NCI-H2227 (cell line): ENCODE data around the gene MAU2.

ENCODE experiments used
- DNase-seq: peaks from one replicate; lab custom pipeline; 2025; ENCODE audit not compliant: unreplicated experiment; lab: John Stamatoyannopoulos, UW

Gene MAU2

GRCh38 chr19:19305066-19305465, 15.6 kb upstream of the MAU2 start:
- DNase-seq = no peak

GRCh38 chr19:19305696-19306095, 14.9 kb upstream of the MAU2 start:
- DNase-seq = no peak

DNA sequence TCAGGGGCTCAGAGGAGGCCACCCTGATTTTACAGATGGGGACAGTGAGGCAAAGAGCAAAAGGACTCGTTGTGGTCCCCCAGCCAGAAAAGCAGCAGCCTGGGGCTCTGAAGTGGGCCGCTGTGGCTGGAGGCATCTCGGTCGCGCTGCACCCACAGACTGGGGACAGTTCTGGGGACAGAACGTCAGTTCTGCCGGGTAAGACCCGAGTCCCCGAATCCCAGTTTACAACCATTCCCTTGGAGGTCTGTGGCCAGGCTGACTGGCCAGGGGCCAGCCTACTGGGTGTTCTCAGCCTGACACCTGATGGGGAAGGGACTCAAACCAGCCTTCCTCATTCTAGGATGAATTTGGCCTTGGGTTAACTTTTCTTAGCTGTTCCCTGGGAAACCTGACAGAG, 14.4 kb upstream of the MAU2 start:
- DNase-seq = no peak

DNA sequence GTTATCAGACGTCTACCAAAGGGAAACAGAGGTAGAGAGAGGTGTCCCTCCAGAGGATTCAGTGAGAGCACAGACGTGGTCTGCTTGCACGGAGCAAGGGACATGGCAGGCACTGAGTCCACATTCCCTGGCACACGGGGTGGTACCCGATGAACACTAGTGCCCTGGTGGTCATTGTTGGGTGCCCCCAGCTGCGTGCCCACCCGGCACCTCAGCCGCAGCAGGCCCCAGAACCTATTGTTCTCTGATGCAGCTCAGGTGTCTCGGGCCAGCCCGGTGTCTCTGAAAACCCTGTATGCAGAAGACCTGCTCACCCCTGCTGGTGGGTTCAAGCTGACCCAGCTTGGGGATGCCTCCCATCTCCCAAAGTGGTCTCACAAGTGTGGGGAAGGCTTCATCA, 12.3 kb upstream of the MAU2 start:
- no peak for DNase-seq

GRCh38 chr19:19315444-19315843, 5.2 kb upstream of the MAU2 start:
- DNase-seq = no peak

DNA sequence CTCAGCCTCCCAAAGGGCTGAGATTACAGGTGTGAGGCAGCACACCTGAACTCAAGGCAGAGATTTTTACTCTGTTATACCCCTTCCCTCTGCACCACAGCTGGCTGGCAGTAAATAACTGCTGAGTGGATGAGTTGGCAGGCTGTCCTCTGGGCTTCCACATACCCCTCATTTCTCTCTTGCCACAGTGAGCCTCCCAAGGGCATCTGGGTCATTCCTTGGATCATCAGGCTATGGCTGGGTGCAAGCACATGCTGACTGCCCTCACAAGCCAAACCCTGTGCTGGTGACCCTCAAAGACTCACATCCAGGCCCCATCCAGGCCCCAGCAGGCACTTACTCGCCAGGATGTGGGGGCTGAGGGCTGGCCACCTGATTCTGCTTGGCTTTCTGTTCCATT, 4.5 kb upstream of the MAU2 start:
- DNase-seq = no peak

DNA sequence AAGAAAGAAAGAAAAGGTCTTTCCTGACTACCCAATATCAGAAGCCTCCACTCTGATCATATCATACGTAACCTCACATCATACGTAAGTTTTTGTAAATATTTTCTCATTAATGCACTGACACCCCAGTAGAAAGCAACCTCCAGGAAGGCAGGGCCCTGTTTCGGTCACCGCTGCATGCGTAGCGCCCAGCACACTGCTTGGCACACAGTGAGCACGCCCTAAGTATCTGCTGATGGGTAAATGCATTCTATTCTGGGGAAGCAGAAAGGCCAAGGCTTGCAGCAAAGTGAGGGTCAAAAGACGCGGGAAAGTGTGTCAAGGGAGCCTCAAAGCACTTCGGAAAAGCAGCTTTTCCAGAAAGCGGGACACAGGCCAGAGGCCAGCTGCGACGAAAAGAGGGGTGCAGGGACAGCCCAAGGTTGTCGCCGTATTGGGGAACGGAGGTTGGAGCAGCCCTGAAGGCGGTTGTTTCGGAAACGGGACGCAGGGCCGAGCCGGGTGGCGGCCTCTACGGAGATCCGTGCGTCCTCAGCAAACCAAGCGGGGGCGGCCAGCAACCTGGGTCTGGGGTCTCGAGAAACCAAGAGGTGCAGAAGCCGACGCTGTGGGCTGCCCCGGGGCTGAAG, 783 bp upstream of the MAU2 start:
- no peak for DNase-seq

DNA sequence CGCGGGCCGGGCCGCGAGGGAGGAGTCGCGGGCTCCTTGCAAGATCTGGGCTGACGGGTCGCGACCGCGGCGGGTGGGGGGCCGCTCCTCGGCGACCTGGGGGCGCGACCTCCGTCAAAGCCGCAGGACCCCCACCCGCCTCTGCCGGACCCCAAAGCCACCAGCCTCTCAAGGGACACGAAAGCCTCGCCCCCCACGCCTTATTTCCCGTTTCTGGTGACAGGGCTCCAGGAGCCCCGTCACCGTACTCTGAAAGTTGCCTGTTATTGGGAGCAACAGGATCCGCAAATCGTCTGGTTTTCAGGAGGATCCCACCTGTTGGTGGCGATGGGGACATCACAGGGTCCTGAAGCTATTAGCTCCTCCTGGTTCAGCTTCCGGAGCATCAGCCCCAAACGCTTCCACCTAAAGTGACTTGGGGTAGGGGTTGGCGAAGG, 530 bp downstream of the MAU2 start:
- peak; percentile 15 for DNase-seq

GRCh38 chr19:19324059-19324770, 3.6 kb downstream of the MAU2 start:
- DNase-seq = no peak

DNA sequence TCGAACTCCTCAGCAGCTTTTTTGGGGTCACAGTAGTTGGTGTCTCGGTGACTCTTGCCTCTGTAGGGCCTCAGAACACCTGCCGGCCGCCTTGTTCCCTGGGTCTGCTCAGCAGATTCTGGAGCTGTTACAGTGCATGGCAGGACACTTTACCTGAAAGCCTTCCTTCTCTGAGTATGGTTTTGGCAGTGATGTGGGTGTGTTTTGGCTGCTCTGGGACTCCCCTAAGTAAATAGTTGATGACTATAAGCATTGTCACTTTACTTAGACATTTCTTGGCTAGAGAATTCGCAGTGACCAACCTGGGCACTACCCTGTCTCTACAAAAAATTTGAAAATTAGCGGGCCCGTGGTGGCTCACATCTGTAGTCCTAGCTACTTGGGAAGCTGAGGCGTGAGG, 7.0 kb downstream of the MAU2 start:
- DNase-seq = no peak

DNA sequence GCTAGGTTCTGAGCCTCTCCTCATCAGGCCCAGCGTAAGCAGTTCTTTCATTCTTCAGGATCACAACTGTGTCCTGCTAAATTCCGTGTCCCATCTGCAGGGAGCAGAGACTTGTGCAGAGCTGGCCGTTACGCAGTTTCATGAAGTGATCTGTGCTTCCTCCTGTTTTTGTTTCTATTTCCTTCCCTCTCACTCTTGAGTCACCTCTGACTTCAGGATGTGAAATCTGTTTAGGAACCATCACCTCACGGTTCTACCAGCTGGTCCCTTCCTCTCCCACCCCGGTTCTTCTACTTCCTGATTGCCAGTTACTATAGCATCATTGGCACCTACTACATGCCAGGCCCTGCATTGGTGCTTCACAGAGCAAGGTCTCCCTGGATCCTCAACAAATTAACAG, 8.5 kb downstream of the MAU2 start:
- no peak for DNase-seq

DNA sequence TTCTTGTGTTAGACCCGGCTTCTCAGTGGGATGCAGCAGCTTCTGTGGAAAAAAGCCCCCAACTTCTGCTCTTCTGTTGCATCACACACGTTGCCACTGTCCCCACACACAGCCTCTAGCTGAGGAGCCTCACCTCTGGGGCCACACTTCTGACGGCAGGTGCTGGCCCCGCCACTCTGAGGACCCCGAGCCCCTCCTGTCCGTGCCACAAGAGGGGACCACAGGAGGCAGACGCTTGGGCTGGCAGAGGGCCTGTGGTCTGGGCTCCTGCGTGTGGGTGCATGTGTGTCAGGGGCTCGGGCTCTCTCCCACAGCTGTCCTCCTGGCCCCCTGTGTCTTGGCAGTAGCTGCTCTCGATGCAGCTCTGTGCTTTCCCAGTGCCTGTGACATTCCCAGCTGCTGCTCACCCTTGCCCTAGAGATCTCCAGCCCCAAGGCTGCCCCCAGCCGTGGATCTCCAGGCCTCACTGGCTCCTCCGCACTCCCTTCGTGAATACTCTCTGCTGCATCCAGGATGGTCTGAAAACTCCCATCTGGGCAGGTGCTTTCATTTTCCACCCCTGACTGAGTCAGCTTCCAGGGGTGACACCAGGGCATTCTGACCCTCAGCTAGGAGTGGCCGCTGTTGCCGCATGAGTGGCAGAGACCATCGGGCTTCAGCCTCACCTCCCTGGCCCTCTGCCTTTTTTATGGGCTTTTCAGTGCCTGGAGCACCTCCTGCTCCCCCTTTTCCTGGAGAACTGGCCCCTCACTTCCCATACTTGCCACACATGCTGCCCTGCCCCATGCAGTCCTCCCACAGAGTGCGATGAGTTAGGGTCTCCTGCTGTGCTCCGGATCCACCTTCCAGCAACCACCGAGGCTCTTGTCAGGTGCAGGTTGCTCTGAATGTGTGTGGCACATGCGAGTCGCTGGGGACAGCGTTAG, 13.7 kb downstream of the MAU2 start:
- no peak for DNase-seq

GRCh38 chr19:19334989-19335344, 14.3 kb downstream of the MAU2 start:
- no peak for DNase-seq

DNA sequence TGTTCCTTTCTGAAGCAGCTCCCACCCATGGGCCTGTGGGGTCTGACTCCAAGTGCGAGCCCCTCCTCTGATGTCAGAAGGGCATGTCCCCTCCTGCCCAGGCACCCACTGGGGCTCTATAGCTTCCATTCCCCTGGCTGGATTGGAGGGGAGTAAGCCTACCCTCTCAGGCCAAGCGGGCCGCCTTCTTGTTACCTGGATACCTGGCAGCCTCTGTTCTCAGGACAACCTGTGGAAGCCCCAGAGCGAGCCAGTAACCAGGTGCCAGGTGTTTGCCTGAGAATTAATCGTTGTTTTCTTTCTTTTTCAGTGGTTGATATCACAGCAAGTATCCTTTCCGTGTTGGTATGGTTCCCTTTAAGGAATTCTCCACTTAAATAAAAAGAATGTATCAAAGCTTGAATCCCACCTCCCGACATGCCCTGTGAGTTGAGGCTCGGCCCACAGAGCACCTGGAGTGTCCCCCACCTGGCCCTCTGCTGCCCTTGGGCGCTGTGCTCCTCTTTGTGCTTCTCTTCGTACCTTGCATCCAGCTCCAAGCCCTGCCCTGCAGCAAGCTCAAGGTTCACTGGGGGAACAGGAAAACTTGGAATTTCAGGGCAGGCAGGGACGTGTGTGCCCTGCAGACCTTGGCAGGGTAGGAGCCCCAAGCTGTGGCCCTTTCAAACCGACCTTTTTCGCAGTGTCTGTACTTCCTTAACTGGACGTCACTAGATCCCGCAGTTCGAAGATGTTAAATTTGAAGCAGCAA, 15.0 kb downstream of the MAU2 start:
- DNase-seq = no peak

DNA sequence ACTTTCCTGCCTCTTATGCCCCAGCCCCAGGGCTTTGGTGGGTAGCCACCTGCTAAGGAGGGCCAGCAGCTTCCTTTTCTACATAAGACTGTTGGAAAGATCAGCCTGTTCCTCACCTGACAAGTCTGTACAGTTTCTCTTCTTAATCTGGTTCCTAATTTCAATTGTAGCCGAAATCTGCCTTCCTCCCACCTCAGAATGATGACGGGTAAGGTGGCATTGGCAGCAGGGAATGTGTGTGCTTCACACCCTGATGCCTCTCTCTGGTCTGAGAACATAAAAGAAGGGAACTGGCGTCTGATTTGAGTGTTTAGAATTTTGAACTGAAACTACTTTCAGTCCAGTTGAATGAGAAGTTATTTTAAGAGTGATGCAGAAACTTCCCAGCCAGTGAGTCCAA, 16.0 kb downstream of the MAU2 start:
- no peak for DNase-seq

GRCh38 chr19:19337120-19337519, 16.5 kb downstream of the MAU2 start:
- no peak for DNase-seq

GRCh38 chr19:19338082-19338481, 17.5 kb downstream of the MAU2 start:
- DNase-seq = no peak

- DNase-seq = no peak
Measured at GRCh38 chr19:19341026-19341425, 20.4 kb downstream of the MAU2 start.

- peak; percentile 53 for DNase-seq
Measured at GRCh38 chr19:19342086-19343015, 21.7 kb downstream of the MAU2 start.

DNA sequence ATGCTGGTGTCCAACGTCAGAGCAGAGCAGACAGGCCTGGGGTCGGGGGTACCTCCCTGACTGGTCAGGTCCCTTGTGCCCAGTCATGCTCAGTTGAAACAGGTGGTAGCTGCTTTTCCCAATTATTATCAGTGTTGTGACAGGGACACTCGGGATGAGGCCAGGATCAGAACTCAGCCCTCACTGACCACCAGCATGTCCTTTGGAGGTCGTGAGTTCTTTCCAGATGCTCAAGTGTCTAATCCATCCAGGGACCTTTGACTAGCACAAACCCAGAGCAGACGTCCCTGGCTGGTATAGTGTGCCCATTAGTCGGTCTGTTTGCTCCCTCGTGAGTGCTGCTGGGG, 22.4 kb downstream of the MAU2 start:
- no peak for DNase-seq
